ENCODE data around the gene PRICKLE2. TPM values are rescaled to one million over a fixed set of nuclear protein-coding genes. Genes with fewer than 3 reads are reported as not detected.

Gene PRICKLE2
- total and polyA plus RNA-seq, 2 donors (not counting 3 experiments of a cell fraction or from before 2014, with no cell fraction given) = 3.0 to 7.1 TPM

DNA sequence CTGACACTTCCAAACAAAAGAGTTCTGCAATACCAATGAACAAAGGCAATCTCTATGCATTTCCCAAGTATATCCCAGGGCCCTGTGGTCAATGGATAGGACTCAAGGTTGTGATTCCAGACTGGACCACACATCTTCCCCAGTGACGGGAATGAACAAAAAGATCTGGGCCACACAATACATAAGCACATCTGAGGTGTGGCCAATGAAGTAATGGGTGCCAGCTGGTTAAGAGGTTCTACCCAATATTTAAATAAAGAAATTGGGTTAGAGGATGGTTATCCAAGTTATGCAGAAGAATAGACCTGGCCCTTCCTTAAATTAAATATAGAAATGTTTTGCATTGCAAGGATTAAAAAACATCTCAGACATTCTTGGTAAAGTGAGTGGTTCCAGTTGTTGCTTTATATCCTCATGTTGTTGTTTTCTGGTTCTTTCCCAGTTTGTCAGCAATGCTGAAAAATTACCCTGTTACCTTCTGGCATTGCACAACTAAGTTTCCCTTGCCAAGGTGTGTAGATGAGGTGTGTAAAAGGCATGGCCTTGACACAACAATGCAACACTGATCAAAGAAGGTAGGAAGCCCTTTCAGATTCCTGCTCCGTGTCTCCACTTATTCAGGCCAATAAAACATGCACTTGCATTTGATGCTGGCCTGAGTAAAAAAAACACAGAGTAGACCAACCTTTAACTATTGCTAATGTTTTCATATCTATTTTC, 86.5 kb downstream of the PRICKLE2 start:
- Histone ChIP-seq H3K4me1 (ENCODE audit: control insufficient read depth, extremely low read depth, insufficient read depth, low read length) (no peaks in the 10 kb centered on the region), H3K79me2 (ENCODE audit: control insufficient read depth, insufficient read depth, low read length) (no peaks in the 10 kb centered on the region), H3K9me3 (replicated peaks; ENCODE audit: control insufficient read depth, insufficient read depth, low read length) (no peaks in the 10 kb centered on the region), H3K4me3 (replicated peaks in 1 of 3; ENCODE audit: insufficient read depth in 1 of 3, low read depth in 1 of 3, low read length in 3 of 3) (no peak overlapping the region), H4K20me1 (replicated peaks; ENCODE audit: control insufficient read depth, extremely low read depth, insufficient read depth, low read length) (no peaks in the 10 kb centered on the region), H3K27me3 (ENCODE audit: control insufficient read depth in 2 of 2, insufficient read depth in 2 of 2, low read length in 2 of 2) (no peaks in the 10 kb centered on the region), H3K27ac (ENCODE audit: insufficient read depth, low read depth, low read length) (no peak overlapping the region), H3K9me1 (replicated peaks; ENCODE audit: control insufficient read depth, extremely low read depth, insufficient read depth, low read length) (no peaks in the 10 kb centered on the region), H3K4me2 (ENCODE audit: insufficient read depth, low read length) (no peak overlapping the region), H2AFZ (ENCODE audit: low read depth, low read length) (no peak overlapping the region), H3K9ac (replicated peaks; ENCODE audit: extremely low read depth, insufficient read depth, low read length) (no peak overlapping the region), H3K36me3 (ENCODE audit: control insufficient read depth in 2 of 2, extremely low read depth in 1 of 2, insufficient read depth in 2 of 2, low read length in 2 of 2) (no peaks in the 10 kb centered on the region)
- no TSS peak for BruUV-seq (replicated peaks)
- dilution Hi-C loops (cut with MboI; ENCODE audit: extremely low pct_ligation_motif_present, low sequenced_read_pairs) = no loop called here
- ChIA-PET CTCF (no interaction called here), POLR2A (no interaction called here)
- TF ChIP-seq FOS (IDR thresholded peaks at IDR 0.05; ENCODE audit: borderline replicate concordance, insufficient read depth, low read length) (no peak), POLR2AphosphoS5 (IDR thresholded peaks at IDR 0.05; ENCODE audit: insufficient read depth, low read depth, low read length) (no peak), EZH2 (IDR thresholded peaks at IDR 0.05; ENCODE audit: borderline replicate concordance, low read depth, low read length, severe bottlenecking) (no peak), JUN (IDR thresholded peaks at IDR 0.05; ENCODE audit: borderline replicate concordance, insufficient read depth, insufficient read length, low read depth) (no peak), MYC (IDR thresholded peaks at IDR 0.05; ENCODE audit: low read depth, low read length) (no peak), GATA2 (IDR thresholded peaks at IDR 0.05; ENCODE audit: insufficient read depth, insufficient read length, low read depth, low read length) (no peak), POLR2A (IDR thresholded peaks at IDR 0.05; ENCODE audit: low read depth, low read length) (no peak)
- TF ChIP-seq, protein P1, sequence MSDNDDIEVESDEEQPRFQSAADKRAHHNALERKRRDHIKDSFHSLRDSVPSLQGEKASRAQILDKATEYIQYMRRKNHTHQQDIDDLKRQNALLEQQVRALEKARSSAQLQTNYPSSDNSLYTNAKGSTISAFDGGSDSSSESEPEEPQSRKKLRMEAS (IDR thresholded peaks at IDR 0.05; ENCODE audit: insufficient read depth, insufficient read length) = no peak
- DNase-seq (ENCODE audit: low read depth, low spot score) = no peak
- intact Hi-C loops (cut with micrococcal nuclease) = no loop called here
- no peak for FAIRE-seq

DNA sequence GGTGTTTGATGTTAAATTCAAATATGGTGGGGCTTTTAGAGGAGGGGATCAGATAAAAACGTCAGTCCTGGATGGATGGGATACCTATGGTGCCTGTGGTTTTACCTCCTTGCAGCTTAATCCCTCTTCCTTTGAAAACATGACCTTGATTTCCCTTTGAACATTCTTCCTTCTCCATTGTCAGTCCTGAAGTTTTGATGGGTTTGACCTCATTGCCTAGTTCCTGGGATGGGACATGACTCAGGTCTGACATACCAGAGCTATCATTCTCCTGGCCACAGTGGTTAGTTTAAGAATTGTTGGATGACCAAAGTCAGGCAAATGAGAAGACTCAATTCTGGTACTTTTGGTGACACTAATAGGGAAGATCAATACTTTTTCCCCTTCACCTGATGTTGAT, 87.2 kb downstream of the PRICKLE2 start:
- dilution Hi-C loops (cut with MboI; ENCODE audit: extremely low pct_ligation_motif_present, low sequenced_read_pairs) (no loop called here), intact Hi-C loops (cut with micrococcal nuclease) (no loop called here)
- H3K9me1 ChIP-seq (replicated peaks; ENCODE audit: control insufficient read depth, extremely low read depth, insufficient read depth, low read length) = no peaks in the 10 kb centered on the region
- no peak overlapping the region for H2AFZ ChIP-seq (ENCODE audit: low read depth, low read length)
- H3K4me3 ChIP-seq (replicated peaks in 1 of 3; ENCODE audit: insufficient read depth in 1 of 3, low read depth in 1 of 3, low read length in 3 of 3) = no peak overlapping the region
- no peaks in the 10 kb centered on the region for H4K20me1 ChIP-seq (replicated peaks; ENCODE audit: control insufficient read depth, extremely low read depth, insufficient read depth, low read length)
- H3K36me3 ChIP-seq (ENCODE audit: control insufficient read depth in 2 of 2, extremely low read depth in 1 of 2, insufficient read depth in 2 of 2, low read length in 2 of 2) = no peaks in the 10 kb centered on the region
- no peak overlapping the region for H3K27ac ChIP-seq (ENCODE audit: insufficient read depth, low read depth, low read length)
- no peak overlapping the region for H3K9ac ChIP-seq (replicated peaks; ENCODE audit: extremely low read depth, insufficient read depth, low read length)
- no peaks in the 10 kb centered on the region for H3K9me3 ChIP-seq (replicated peaks; ENCODE audit: control insufficient read depth, insufficient read depth, low read length)
- CTCF ChIA-PET = no interaction called here
- no TSS peak for BruUV-seq (replicated peaks)
- POLR2A ChIA-PET = no interaction called here
- H3K4me1 ChIP-seq (ENCODE audit: control insufficient read depth, extremely low read depth, insufficient read depth, low read length) = no peaks in the 10 kb centered on the region
- H3K79me2 ChIP-seq (ENCODE audit: control insufficient read depth, insufficient read depth, low read length) = no peaks in the 10 kb centered on the region
- TF ChIP-seq JUN (IDR thresholded peaks at IDR 0.05; ENCODE audit: borderline replicate concordance, insufficient read depth, insufficient read length, low read depth) = no peak
- no peak for TF ChIP-seq POLR2AphosphoS5 (IDR thresholded peaks at IDR 0.05; ENCODE audit: insufficient read depth, low read depth, low read length)
- TF ChIP-seq, protein P2, sequence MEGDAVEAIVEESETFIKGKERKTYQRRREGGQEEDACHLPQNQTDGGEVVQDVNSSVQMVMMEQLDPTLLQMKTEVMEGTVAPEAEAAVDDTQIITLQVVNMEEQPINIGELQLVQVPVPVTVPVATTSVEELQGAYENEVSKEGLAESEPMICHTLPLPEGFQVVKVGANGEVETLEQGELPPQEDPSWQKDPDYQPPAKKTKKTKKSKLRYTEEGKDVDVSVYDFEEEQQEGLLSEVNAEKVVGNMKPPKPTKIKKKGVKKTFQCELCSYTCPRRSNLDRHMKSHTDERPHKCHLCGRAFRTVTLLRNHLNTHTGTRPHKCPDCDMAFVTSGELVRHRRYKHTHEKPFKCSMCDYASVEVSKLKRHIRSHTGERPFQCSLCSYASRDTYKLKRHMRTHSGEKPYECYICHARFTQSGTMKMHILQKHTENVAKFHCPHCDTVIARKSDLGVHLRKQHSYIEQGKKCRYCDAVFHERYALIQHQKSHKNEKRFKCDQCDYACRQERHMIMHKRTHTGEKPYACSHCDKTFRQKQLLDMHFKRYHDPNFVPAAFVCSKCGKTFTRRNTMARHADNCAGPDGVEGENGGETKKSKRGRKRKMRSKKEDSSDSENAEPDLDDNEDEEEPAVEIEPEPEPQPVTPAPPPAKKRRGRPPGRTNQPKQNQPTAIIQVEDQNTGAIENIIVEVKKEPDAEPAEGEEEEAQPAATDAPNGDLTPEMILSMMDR (IDR thresholded peaks at IDR 0.05; ENCODE audit: extremely low read depth in 1 of 2, insufficient read depth in 1 of 2, low read depth in 1 of 2, low read length in 2 of 2) = no peak
- TF ChIP-seq MYC (IDR thresholded peaks at IDR 0.05; ENCODE audit: low read depth, low read length) = no peak
- no peak for TF ChIP-seq FOS (IDR thresholded peaks at IDR 0.05; ENCODE audit: borderline replicate concordance, insufficient read depth, low read length)
- no peak for TF ChIP-seq POLR2A (IDR thresholded peaks at IDR 0.05; ENCODE audit: low read depth, low read length)
- TF ChIP-seq EZH2 (IDR thresholded peaks at IDR 0.05; ENCODE audit: borderline replicate concordance, low read depth, low read length, severe bottlenecking) = no peak
- no peak for TF ChIP-seq GATA2 (IDR thresholded peaks at IDR 0.05; ENCODE audit: insufficient read depth, insufficient read length, low read depth, low read length)
- TF ChIP-seq, protein P1 (IDR thresholded peaks at IDR 0.05; ENCODE audit: insufficient read depth, insufficient read length) = no peak
- DNase-seq (ENCODE audit: low read depth, low spot score) (no peak), FAIRE-seq (no peak)
- no peak overlapping the region for H3K4me2 ChIP-seq (ENCODE audit: insufficient read depth, low read length)
- no peaks in the 10 kb centered on the region for H3K27me3 ChIP-seq (ENCODE audit: control insufficient read depth in 2 of 2, insufficient read depth in 2 of 2, low read length in 2 of 2)
